Smooth muscle cell (in vitro differentiated cells): Measurements from ENCODE around the gene NKD2. TPM values are rescaled to one million over a fixed set of nuclear protein-coding genes. Genes with fewer than 3 reads are reported as not detected.

Source experiments
- DNase-seq: peaks from one replicate; lab custom pipeline; 2025; ENCODE audit not compliant: unreplicated experiment; lab: John Stamatoyannopoulos, UW
- H2AFZ ChIP-seq: fragments of 200-600 bp; sonication (generic); 2 replicates; pipeline ENCODE4 v1.6.0; 2016; ENCODE audit warnings: antibody characterized with exemption, low read depth, mild to moderate bottlenecking
- H3F3A ChIP-seq: fragments of 200-600 bp; sonication (generic); 2 replicates; pipeline ENCODE4 v1.6.0; 2017; ENCODE audit warnings: antibody characterized with exemption, low read depth
- H3K27ac ChIP-seq: fragments of 200-600 bp; sonication (generic); 2 replicates; pipeline ENCODE4 v1.5.1; 2016; ENCODE audit warnings: low read depth, mild to moderate bottlenecking
- H3K27me3 ChIP-seq: fragments of 200-600 bp; sonication (generic); 2 replicates; pipeline ENCODE4 v1.6.1; 2016; ENCODE audit warnings: low read depth, mild to moderate bottlenecking
- H3K36me3 ChIP-seq: fragments of 200-600 bp; sonication (generic); 2 replicates; pipeline ENCODE4 v1.5.1; 2016; ENCODE audit warnings: low read depth
- H3K4me1 ChIP-seq: fragments of 200-600 bp; sonication (generic); 2 replicates; pipeline ENCODE4 v1.5.1; 2016; ENCODE audit warnings: low read depth
- H3K4me2 ChIP-seq: fragments of 200-600 bp; sonication (generic); 2 replicates; pipeline ENCODE4 v1.6.0; 2016; ENCODE audit warnings: mild to moderate bottlenecking
- H3K4me3 ChIP-seq: fragments of 200-600 bp; sonication (generic); 2 replicates; pipeline ENCODE4 v1.5.1; 2016; ENCODE audit warnings: mild to moderate bottlenecking
- H3K79me2 ChIP-seq: fragments of 200-600 bp; sonication (generic); 2 replicates; pipeline ENCODE4 v1.6.0; 2016; ENCODE audit warnings: low read depth, mild to moderate bottlenecking
- H3K9ac ChIP-seq: fragments of 200-600 bp; sonication (generic); 2 replicates; pipeline ENCODE4 v1.6.0; 2016; ENCODE audit warnings: low read depth
- H3K9me3 ChIP-seq: fragments of 200-600 bp; sonication (generic); replicated peaks from 2 replicates; pipeline ENCODE4 v1.5.1; 2016; ENCODE audit warnings: low read depth
- H4K20me1 ChIP-seq: fragments of 200-600 bp; sonication (generic); 2 replicates; pipeline ENCODE4 v1.6.0; 2016; ENCODE audit warnings: low read depth
- CTCF ChIP-seq: fragments of 200-600 bp; sonication (generic); IDR thresholded peaks from 2 replicates; pipeline ENCODE4 v1.5.1; 2017; ENCODE audit warnings: borderline replicate concordance, mild to moderate bottlenecking, antibody characterized with exemption; ENCODE audit not compliant: insufficient read depth, poor library complexity, severe bottlenecking
- WGBS: methylation state at CpG from one replicate; pipeline ENCODE4 v1.1.7; 2016; ENCODE audit warnings: low lambda C conversion rate; 5-methylcytosine and 5-hydroxymethylcytosine counted together
- polyA plus RNA-seq: library from polyadenylated mRNA; unstranded; fragments of >200 nt; fragmentation: Nextera tagmentation; extraction: Ambion mirVana; gene quantifications from 2 replicates; pipeline ENCODE4 v1.2.1, GENCODE V29; 2016
- total RNA-seq: library from RNA; depleted of rRNA; stranded (reverse); fragments of >200 nt; gene quantifications from 2 replicates; pipeline ENCODE4 v1.2.3, GENCODE V29; 2014

Gene NKD2
- total and polyA plus RNA-seq, 2 experiments from 2014 or later, result 32.5 to 122 TPM

DNA sequence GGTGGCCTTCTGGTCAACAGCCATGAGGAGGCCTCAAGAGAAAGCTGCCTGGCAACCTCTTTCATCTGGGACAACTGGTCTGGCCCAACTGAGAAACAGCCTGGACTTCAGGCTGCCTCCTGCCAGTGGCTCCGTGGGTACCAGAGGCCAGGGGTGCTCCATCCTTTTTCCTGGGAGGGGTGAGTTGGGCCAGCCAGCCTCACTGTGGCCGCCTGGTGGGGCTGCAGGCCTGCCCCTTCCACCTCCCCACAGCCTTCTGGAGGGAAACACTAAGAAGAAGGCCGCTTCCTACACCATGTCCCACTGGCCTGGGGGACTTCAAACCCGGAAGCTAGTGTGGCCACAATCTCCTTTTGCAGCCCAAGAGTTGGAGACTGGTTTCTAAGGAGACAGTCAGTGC is 13.8 kb upstream of the NKD2 start:
- no peak for DNase-seq

DNA sequence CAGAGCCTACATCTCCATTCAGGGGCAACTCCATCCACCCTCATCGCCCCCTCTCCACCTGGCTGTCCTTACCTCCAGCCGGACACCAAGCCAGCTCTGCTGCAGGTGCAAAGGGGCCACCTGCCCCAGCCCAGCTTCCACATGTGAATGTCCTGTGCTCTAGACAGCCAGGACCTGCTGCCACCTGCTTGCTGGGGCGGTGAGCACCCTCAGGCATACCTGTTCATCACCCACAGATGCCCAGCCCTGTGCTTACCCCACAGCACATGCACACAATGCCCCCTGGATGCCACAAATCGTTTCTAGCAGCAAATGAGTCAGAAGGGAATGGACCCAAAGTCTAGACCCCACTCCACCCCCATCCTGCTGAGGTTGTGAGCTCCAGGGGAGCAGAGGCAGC is 13.3 kb upstream of the NKD2 start:
- Histone ChIP-seq H3K9me3 (no peaks in the 10 kb centered on the region), H3K9ac (no peak overlapping the region), H3K36me3 (no peaks in the 10 kb centered on the region), H3K27ac (no peak overlapping the region), H3K79me2 (no peaks in the 10 kb centered on the region), H3K4me1 (peaks cover 3% of the 10 kb centered on the region), H3K4me2 (no peak overlapping the region), H4K20me1 (no peaks in the 10 kb centered on the region), H3F3A (peaks cover 5% of the 10 kb centered on the region), H3K4me3 (no peak overlapping the region), H2AFZ (no peak overlapping the region), H3K27me3 (no peaks in the 10 kb centered on the region)
- DNase-seq, result no peak
- TF ChIP-seq CTCF, result no peak
- WGBS, result 77% methylated on average over 4 of the region's 4 CpGs

More for the DNA sequence above, 13.8 kb upstream of the NKD2 start:
- H3K27ac ChIP-seq, result no peak overlapping the region
- H2AFZ ChIP-seq, result no peak overlapping the region
- H4K20me1 ChIP-seq, result no peaks in the 10 kb centered on the region
- no peaks in the 10 kb centered on the region for H3K36me3 ChIP-seq
- H3K9me3 ChIP-seq, result no peaks in the 10 kb centered on the region
- no peak overlapping the region for H3K4me3 ChIP-seq
- H3K27me3 ChIP-seq, result no peaks in the 10 kb centered on the region
- 83% methylated on average over 4 of the region's 4 CpGs for WGBS
- H3K4me1 ChIP-seq, result peaks cover 7% of the 10 kb centered on the region
- no peak overlapping the region for H3K4me2 ChIP-seq
- no peak overlapping the region for H3K9ac ChIP-seq
- H3K79me2 ChIP-seq, result no peaks in the 10 kb centered on the region
- peaks cover 5% of the 10 kb centered on the region for H3F3A ChIP-seq
- no peak for TF ChIP-seq CTCF

DNA sequence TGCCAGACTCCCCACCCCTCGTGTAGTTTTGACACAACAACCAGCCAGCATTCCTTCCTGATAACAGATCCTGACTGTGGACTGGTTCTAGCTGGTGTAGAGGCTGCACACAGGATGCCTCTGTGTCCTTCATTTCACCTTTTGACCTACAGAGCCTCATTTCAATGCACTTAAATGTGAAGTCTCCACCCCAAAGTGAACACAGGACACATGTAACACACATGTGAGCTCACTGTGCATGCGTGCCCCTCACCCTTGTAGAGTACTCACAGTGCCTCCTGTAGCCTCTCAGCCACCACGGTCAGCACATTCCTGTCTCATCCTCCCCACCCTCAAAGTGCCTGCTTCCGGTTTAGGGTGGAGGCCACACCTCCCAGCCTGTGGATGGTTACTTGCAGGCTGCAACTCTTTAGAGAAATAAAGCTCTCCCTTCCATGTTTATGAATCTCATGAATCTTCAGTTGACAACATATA is 11.6 kb upstream of the NKD2 start:
- 29% methylated on average over 4 of the region's 4 CpGs for WGBS
- H3F3A ChIP-seq, result peaks cover 5% of the 10 kb centered on the region
- H2AFZ ChIP-seq, result no peak overlapping the region
- peak overlapping the region; percentile 22 for H3K27ac ChIP-seq
- no peak for DNase-seq
- no peaks in the 10 kb centered on the region for H3K27me3 ChIP-seq
- no peaks in the 10 kb centered on the region for H3K36me3 ChIP-seq
- no peaks in the 10 kb centered on the region for H3K9me3 ChIP-seq
- H3K79me2 ChIP-seq, result no peaks in the 10 kb centered on the region
- H4K20me1 ChIP-seq, result no peaks in the 10 kb centered on the region
- H3K4me1 ChIP-seq, result no peaks in the 10 kb centered on the region
- no peak overlapping the region for H3K9ac ChIP-seq
- H3K4me2 ChIP-seq, result peak overlapping the region; percentile 61
- no peak for TF ChIP-seq CTCF
- no peak overlapping the region for H3K4me3 ChIP-seq

GRCh38 chr5:997711-998110 is 10.9 kb upstream of the NKD2 start:
- Histone ChIP-seq H2AFZ (no peak overlapping the region), H3K4me2 (no peak overlapping the region), H3K4me3 (no peak overlapping the region), H3K79me2 (no peaks in the 10 kb centered on the region), H3K27me3 (no peaks in the 10 kb centered on the region), H4K20me1 (no peaks in the 10 kb centered on the region), H3K36me3 (no peaks in the 10 kb centered on the region), H3K27ac (no peak overlapping the region), H3K9me3 (no peaks in the 10 kb centered on the region), H3F3A (peaks cover 5% of the 10 kb centered on the region), H3K9ac (no peak overlapping the region), H3K4me1 (no peaks in the 10 kb centered on the region)
- TF ChIP-seq CTCF, result no peak
- no peak for DNase-seq
- 95% methylated on average over 6 of the region's 6 CpGs for WGBS
